HFF-Myc (cell line): ENCODE measurements around the gene METTL2B.
"Not testable (repeated sequence)": the region's sequence is repeated elsewhere in the genome, so short reads cannot be mapped to it uniquely, and the experiment has no call there.

Experiments used
- DNase-seq: peaks from one replicate; pipeline ENCODE4 v3.0.0-alpha.2; 2011; ENCODE audit warnings: low read depth; ENCODE audit errors: extremely low read depth
- H3K4me3 ChIP-seq: replicated peaks from 2 replicates; pipeline ENCODE4 v1.5.1; 2011; ENCODE audit warnings: low read depth, mild to moderate bottlenecking, control low read depth, low read length
- CTCF ChIP-seq: IDR thresholded peaks from 2 replicates; pipeline ENCODE4 v1.5.1; 2012; ENCODE audit warnings: mild to moderate bottlenecking, low read depth, low read length, control low read depth; ENCODE audit errors: missing control alignments

The METTL2B gene

DNA sequence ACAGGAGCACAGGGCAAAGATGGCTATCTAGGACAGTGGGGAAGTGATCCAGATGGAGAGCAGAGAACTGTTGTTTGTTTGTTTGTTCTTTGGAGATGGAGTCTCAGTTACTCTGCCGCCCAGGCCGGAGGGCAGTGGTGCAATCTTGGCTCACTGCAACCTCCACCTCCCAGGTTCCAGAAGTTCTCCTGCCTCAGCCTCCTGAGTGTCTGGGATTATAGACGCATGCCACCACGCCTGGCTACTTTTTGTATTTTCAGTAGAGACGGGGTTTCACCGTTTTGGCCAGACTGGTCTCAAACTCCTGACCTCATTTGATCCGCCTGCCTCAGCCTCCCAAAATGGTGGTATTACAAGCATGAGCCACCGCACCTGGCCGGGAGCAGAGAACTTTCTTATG is 20.9 kb downstream of the METTL2B start:
- TF ChIP-seq CTCF: no peak
- DNase-seq: no peak
- no peak overlapping the region for H3K4me3 ChIP-seq

GRCh38 chr7:128505416-128505815 is 28.9 kb downstream of the METTL2B start:
- DNase-seq, H3K4me3 ChIP-seq: not testable (repeated sequence)

DNA sequence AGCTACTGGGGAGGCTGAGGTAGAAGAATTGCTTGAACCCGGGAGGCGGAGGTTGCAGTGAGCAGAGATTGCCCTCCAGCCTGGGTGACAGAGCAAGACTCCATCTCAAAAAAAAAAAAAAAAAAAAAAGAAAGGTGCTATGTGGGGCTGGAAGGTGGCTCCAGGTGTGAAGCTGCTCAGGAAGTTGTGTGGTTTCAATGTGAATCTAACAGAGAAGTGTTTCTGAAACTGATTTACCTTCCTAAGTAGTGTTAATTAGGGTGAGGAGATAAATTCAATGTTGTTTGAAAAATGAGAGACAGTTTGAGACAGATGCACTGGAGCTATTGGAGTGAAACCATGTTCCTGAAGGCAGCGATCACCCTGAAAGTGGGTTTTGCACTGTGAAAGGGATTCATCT is 30.3 kb downstream of the METTL2B start:
- not testable (repeated sequence) for DNase-seq, H3K4me3 ChIP-seq

- H3K4me3 ChIP-seq, DNase-seq: not testable (repeated sequence)
These were observed 30.9 kb downstream of the METTL2B start for GRCh38 chr7:128507321-128507993.

GRCh38 chr7:128511692-128512091 is 35.1 kb downstream of the METTL2B start:
- H3K4me3 ChIP-seq, DNase-seq: not testable (repeated sequence)

DNA sequence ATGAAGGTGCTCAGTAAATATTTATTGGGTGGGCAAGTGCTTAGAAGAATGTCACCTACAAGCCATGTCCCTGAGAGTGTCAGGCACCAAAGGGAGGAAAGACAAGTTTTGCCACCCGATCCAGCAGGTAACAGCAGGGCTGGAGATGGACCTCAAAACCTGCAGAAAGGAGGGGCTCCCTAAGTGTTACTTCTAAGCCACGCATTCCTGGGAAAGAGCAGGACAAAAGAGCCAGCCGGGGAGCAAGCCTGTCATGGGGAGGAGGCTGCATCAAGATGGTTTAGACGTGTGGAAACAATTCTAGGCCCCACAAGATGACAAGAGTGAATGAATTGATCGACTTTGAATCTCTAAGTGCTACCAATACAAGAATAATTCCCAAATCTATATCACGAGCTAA is 38.7 kb downstream of the METTL2B start:
- H3K4me3 ChIP-seq, DNase-seq: not testable (repeated sequence)

- not testable (repeated sequence) for H3K4me3 ChIP-seq, DNase-seq
These were observed 40.5 kb downstream of the METTL2B start for GRCh38 chr7:128517023-128517422.

- H3K4me3 ChIP-seq: not testable (repeated sequence)
- DNase-seq: peak; percentile 37
These were observed 46.8 kb downstream of the METTL2B start for GRCh38 chr7:128523226-128523931.

- DNase-seq, H3K4me3 ChIP-seq: not testable (repeated sequence)
These were observed 47.5 kb downstream of the METTL2B start for GRCh38 chr7:128523932-128524524.

GRCh38 chr7:128525584-128525983 is 49.0 kb downstream of the METTL2B start:
- H3K4me3 ChIP-seq, DNase-seq: not testable (repeated sequence)

GRCh38 chr7:128526062-128526466 is 49.5 kb downstream of the METTL2B start:
- not testable (repeated sequence) for DNase-seq, H3K4me3 ChIP-seq

GRCh38 chr7:128529191-128529590 is 52.6 kb downstream of the METTL2B start:
- DNase-seq, H3K4me3 ChIP-seq: not testable (repeated sequence)

DNA sequence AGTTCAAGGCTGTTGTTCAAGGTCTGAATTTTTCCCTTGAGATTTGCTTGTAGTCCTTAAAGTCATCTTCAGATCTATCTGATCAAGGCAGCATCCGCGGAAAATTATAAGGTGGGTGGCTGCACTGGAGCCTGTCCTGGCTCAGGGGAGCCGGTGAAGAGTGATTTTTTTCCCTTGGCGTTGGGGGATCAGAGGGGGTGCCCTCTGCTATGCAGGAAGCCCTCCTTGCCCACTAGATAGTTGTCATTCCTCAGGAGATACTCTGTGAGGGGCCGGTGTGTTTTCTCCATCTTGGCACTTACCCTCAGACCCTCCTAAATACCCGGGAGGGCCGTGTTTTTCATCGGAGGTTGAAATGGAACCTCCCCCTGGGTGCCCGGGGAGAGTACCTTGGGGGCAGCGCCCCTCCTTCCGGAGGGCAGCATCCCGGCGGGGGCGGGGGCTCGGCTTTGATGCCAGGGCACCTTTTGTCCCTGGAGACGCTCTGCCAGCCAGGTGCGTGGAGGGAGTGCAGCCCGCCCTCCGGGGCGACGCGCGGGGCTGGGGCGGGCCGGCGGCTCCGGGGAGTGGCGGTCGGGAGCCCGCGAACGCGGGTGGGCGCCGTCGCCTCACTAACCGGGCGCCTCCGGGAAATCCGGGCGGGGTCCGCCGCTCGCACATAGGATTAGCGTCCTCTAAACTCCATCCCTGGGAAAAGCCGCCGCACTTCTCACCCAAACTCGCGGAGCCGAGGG is 53.7 kb downstream of the METTL2B start:
- not testable (repeated sequence) for DNase-seq
- H3K4me3 ChIP-seq: peak overlapping the region; percentile 57
